NCI-H1694 treated with DMSO at 0.1 percent for 48 hours (cell line): ENCODE measurements around the gene ZNF451.
"Not testable (repeated sequence)": the region's sequence is repeated elsewhere in the genome, so short reads cannot be mapped to it uniquely, and the experiment has no call there.

Experiments
- DNase-seq: peaks from one replicate; lab custom pipeline; 2025; lab: John Stamatoyannopoulos, UW

Gene ZNF451, protein sequence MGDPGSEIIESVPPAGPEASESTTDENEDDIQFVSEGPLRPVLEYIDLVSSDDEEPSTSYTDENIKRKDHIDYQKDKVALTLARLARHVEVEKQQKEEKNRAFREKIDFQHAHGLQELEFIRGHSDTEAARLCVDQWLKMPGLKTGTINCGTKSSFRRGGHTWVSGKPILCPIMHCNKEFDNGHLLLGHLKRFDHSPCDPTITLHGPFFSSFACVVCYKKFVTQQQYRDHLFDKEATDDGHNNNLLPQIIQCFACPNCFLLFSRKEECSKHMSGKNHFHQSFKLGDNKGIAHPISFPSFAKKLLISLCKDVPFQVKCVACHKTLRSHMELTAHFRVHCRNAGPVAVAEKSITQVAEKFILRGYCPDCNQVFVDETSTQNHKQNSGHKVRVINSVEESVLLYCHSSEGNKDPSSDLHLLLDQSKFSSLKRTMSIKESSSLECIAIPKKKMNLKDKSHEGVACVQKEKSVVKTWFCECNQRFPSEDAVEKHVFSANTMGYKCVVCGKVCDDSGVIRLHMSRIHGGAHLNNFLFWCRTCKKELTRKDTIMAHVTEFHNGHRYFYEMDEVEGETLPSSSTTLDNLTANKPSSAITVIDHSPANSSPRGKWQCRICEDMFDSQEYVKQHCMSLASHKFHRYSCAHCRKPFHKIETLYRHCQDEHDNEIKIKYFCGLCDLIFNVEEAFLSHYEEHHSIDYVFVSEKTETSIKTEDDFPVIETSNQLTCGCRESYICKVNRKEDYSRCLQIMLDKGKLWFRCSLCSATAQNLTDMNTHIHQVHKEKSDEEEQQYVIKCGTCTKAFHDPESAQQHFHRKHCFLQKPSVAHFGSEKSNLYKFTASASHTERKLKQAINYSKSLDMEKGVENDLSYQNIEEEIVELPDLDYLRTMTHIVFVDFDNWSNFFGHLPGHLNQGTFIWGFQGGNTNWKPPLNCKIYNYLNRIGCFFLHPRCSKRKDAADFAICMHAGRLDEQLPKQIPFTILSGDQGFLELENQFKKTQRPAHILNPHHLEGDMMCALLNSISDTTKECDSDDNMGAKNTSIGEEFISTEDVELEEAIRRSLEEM

DNA sequence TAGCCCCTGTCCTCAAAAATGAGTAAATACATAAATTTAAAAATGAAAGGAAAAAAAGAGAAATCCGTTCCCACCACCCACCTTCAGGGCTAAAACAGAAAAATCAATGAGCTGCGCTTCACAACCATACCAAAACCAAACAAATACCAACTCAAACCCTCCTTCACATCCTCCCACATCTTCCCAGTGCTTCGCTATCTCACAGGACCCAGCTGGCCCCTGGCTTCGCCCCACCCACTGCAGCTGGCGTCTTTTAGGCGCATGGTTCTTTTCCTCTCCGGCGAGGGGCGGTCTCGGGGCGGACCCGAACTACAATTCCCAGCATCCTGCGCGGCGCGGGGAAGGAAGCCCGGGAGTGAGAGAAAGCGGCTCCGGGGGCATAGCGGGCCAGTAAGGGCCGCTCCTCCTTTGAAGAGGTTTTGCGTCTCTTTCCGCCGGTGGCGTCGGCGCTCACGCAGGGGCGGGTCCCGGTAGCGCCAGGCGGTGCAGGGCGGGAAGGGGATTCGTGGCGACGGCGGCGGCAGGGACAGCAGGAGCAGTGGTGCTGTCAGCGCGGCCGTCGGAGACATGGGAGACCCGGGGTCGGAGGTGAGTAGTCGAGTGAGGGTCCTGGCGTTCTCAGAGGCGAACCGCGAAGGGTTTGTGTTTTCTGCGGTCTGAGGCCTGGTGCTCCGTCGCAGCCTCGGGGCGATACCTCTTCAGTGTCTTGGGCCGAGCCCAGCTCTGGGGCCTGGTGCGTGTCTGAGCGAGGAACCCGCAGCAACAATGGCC, at the start of gene ZNF451:
TSS of gene ZNF451 (plus strand) at position 502 of the 771 bp plus-strand sequence. CDS start at position 568, 66 bp downstream.
- peak; percentile 94 for DNase-seq

DNA sequence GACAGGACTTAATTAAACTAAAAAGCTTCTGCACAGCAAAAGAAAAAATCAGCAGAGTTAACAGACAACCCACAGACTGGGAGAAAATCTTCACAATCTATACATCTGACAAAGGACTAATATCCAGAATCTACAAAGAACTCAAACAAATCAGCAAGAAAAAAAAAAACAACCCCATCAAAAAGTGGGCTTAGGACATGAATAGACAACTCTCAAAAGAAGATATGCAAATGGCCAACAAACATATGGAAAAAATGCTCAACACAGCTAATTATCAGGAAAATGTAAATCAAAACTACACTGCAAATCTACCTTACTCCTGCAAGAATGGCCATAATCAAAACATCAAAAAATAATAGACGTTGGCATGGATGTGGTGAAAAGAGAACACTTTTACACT, 45.9 kb upstream of the ZNF451 start:
- DNase-seq, result not testable (repeated sequence)

- no peak for DNase-seq
Observed at GRCh38 chr6:57044568-57044967, 45.4 kb upstream of the ZNF451 start.

DNA sequence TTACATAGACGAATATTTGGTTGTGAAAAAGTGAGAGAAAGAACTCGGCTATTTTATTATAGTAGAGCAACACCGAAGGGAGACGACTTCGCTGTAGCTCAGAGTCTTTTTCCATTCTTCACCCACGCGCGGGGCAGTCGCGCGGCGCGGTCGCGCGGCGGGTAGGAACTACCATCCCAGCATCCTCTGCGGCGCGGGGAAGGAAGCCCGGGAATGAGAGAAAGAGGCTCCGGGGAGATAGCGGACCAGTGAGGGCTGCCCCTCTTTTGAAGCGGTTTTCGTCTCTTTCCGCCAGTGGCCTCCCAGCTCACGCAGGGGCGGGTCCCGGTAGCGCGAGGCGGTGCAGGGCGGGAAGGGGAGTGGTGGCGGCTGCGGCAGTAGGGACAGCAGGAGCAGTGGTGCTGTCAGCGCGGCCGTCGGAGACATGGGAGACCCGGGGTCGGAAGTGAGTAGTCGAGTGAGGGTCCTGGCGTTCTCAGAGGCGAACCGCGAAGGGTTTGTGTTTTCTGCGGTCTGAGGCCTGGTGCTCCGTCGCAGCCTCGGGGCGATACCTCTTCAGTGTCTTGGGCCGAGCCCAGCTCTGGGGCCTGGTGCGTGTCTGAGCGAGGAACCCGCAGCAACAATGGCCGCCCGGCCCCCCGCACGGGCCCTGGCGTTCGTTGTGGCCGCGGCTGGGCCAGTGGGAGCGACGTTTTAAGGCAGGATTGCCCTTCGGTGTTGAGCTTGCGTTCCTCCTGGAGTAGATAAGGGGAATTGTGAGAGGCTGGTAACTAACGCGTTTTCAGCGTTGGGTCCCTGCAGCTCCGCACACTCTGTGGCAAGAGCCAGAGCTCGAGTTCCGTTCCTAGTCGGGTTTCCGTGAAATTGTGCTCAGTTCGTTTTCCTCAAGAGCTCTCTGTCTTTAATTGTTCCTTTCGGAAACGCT, 43.4 kb upstream of the ZNF451 start, which contains the start of gene KIAA1586:
TSS of gene KIAA1586 (plus strand) at position 362 of the 925 bp plus-strand sequence. CDS start at position 425, 63 bp downstream.
- DNase-seq, result peak; percentile 90

- DNase-seq, result not testable (repeated sequence)
Observed at GRCh38 chr6:57047257-57047585, 42.8 kb upstream of the ZNF451 start.

DNA sequence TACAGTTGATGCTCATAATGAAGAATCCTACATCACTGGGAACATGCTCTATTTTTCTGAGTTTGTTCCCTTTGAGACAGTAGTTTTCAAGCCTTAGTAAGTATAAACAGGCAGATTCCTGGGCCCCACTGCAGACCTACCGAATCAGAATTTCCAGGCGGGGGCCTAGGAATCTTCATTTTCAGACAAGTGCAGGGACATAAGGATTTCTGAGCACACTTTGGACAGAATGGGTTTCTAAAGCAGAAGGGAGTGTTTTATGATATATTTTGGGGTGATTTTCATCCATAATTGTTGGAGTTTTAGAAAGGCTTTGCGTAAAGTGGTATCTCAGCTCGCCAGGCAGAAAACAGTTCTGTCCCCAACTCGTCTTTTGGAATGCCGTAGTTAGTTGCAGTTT, 42.1 kb upstream of the ZNF451 start:
- not testable (repeated sequence) for DNase-seq

DNA sequence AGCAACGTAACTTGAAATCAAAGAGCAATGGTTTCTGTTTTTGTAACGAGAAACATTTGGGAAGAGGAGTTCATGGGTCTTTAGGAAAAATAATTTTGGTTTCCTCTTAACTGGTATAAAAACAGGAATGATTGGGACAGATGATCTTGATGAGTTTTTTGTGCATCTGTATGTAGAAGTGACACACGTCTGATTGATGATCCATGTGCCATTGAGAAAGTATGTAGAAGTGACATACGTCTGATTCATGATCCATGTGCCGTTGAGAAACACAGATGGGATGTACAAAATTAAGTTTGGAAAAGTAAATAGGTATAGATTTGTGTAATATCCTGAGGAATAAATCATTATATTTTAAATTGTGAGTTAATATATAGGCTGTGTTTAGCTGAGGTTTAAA, 41.4 kb upstream of the ZNF451 start:
- no peak for DNase-seq

DNA sequence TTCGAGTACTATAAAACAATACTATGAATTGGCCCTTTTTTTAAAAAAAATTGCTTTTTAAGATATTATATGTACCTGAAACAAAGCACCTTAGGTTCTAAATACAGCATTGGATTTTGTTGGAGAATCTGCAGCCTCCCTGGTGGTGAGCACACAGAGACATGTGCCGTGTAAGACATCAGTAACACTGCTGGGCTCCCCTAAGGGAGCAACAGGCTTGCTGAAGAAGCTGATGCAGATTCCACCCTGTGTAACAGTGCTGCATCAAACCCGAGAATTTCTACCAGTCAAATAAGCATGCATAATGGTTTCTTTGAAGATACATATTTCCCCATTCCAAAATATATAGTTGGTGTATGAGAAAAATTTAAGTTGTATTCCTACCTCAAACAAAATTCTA, 26.1 kb upstream of the ZNF451 start:
- no peak for DNase-seq

DNA sequence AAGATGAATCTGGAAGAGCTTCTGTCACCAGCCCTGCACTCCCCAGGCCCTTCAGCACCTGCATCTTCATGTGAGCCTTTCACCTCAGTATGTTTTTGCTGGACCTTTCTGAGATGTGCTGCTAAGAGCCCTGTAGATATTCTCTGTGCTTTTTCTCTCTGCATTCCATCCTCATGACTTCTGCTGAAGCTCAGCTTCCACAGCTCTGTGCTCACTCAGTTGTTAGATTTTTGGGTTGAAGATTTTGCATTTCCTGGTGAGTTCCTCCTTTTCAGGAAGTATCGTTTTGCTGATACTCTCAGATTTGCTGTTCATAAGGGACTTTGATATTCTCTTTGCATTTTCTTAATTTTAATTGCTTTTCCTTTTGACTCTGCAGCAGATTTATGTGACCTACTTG, 25.2 kb upstream of the ZNF451 start:
- no peak for DNase-seq

DNA sequence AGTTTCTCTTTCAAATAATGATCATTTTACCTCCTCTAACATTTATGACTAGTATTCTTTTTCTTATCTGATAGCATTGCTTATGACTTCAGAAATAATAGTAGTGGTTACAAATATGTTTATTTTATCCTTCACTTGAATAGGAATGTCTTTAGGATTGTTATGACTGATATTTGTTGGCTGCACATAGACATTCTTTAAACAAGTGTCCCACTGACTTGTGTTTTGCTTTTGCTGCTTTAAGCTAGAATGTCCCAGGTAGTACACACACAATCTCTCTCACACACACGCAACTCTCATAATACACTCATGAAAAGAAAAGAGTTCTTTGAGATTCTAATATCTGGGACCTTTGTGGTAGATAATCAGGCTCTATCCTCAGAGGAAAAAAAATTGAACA, 21.9 kb upstream of the ZNF451 start:
- no peak for DNase-seq

DNA sequence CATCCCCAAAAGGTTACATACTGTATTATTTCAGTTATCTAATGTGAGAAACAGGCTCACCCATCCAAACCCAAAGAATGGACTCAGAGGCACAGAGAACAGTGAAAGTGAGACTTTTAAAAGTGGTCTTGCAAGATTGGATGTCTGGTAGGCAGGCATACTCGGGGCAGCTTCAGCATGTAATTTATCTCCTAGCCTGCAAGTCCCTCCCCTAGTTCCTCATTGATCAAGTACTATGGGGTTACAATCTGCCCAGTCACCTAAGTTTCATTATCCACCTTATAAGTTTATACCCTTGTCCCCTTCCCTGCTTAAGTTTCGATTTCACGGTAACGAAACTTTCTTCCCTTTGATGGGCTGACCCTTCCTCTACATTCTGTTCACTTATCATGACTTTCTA, 20.8 kb upstream of the ZNF451 start:
- no peak for DNase-seq

GRCh38 chr6:57069920-57070331, 20.1 kb upstream of the ZNF451 start:
- no peak for DNase-seq

DNA sequence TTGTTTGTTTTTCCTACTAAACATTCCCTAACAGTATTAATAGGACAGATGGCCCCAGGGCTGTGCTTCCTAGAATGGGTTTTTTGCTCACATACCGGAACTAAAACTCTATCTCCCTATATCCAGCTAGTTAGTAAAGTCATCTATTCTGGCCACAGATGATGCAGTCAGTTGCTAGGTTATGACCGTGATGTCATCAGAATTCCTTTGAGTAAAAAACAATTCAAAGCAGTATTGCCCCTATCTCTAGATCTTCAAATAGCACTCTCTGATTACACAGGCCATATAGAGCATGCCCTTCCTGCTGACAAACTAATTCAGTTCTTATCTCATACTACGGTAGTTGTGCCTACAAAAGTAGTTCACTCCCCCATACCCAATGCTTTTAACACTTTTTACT, 17.9 kb upstream of the ZNF451 start:
- DNase-seq, result no peak

- DNase-seq, result no peak
Observed at GRCh38 chr6:57074383-57074782, 15.6 kb upstream of the ZNF451 start.

GRCh38 chr6:57075092-57075491, 14.9 kb upstream of the ZNF451 start:
- DNase-seq, result no peak

DNA sequence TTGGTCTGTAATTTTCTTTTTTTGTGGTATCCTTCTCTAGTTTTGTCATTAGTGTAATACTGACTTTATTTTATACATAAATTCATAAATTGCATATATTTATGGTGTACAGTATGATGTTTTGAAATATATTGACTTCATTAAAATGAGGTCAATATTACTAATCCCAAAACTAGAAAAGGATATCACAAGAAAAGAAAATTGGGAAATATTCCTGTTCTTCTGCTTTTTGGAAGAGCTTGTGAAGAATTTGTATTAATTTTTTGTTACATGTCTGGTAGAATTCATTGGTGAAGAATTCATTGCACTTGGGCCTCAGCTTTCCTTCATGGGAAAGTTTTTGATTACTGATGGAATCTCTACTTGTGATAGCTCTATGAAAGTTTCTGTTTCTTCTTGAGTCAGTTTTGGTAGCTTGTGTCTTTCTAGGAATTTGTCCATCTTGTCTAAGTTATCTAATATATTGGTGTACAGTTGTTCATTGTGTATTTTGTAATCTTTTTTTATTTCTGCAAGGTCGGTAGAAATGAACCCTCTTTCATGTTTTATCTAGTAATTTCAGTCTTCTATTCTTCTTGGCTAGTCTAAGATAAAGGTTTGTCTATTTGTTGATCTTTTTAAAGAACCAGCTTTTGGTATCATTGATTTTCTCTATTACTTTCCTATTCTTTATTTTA, 11.3 kb upstream of the ZNF451 start:
- DNase-seq, result no peak

DNA sequence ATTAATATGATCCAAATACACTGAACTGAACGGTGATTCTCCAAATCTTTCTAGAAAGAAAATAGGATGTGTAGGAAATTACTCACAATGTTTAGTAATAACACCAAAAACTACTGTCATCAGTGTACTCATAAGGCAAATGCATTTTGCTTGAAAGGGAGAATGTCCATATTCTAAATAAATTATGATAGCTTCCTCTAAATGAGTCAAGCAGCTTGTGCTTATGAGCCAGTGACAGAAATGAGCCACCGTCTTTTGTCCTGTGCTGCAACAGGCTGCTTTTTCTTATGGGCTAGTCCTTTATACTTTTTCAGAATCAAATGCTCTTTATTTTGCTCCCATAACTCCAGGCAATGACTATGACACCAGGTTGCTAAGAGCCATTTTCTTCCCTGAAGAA, 4.5 kb upstream of the ZNF451 start:
- no peak for DNase-seq

GRCh38 chr6:57086843-57087242, 3.1 kb upstream of the ZNF451 start:
- no peak for DNase-seq

DNA sequence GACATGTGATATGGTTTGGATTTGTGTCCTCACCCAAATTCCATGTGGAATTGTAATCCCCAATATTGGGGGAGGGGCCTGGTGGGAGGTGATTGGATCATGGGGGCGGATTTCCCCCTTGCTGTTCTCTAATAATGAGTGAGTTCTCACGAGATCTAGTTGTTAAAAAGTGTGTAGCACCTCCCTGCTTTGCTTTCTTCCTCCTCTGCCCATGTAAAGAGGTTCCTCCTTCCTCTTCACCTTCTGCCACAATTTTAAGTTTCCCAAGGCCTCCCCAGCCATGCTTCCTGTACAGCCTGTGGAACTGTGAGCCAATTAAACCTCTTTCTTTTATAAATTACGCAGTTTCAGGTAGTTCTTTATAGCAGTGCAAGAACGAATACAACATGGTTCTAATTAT, 2.1 kb upstream of the ZNF451 start:
- no peak for DNase-seq

GRCh38 chr6:57089265-57089664, 723 bp upstream of the ZNF451 start:
- no peak for DNase-seq
